ENCODE measurements around the gene FCHSD2.

FCHSD2 gene

GRCh38 chr11:72885749-72886609 is 256.1 kb downstream of the FCHSD2 start:
- no peak overlapping the region for H3K4me3 ChIP-seq (ENCODE audit: low read depth, low read length)
- no peak for DNase-seq (ENCODE audit: low read depth)
- TF ChIP-seq MYC (IDR thresholded peaks at IDR 0.05; ENCODE audit: low read depth, low read length) (no peak), CTCF (IDR thresholded peaks at IDR 0.05; ENCODE audit: low read depth, low read length) (no peak), POLR2A (IDR thresholded peaks at IDR 0.05; ENCODE audit: extremely low read depth, insufficient read length) (no peak)
- TF ChIP-seq, protein P1, sequence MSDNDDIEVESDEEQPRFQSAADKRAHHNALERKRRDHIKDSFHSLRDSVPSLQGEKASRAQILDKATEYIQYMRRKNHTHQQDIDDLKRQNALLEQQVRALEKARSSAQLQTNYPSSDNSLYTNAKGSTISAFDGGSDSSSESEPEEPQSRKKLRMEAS (IDR thresholded peaks at IDR 0.05; ENCODE audit: low read depth, low read length), result no peak

DNA sequence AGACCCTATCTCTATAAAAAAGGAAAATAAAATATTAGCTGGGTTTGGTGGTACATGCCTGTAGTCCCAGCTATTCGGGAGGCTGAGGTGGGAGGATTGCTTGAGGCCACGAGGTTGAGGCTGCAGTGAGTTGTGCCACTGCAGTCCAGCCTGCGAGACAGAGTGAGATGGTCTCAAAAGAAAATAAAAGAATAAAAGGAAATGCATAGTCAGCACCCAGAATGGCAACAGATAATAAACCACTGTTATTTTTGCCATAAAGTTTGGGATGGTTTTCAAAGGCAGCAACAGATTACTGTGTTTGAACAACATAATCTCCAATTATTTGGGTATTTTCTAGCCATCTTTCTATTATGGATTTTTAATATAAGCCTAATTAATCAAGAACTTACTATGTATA is 266.0 kb downstream of the FCHSD2 start:
- TF ChIP-seq MYC (IDR thresholded peaks at IDR 0.05; ENCODE audit: low read depth, low read length) (no peak), POLR2A (IDR thresholded peaks at IDR 0.05; ENCODE audit: extremely low read depth, insufficient read length) (no peak), CTCF (IDR thresholded peaks at IDR 0.05; ENCODE audit: low read depth, low read length) (no peak)
- TF ChIP-seq, protein P1 (IDR thresholded peaks at IDR 0.05; ENCODE audit: low read depth, low read length), result no peak
- no peak for DNase-seq (ENCODE audit: low read depth)

DNA sequence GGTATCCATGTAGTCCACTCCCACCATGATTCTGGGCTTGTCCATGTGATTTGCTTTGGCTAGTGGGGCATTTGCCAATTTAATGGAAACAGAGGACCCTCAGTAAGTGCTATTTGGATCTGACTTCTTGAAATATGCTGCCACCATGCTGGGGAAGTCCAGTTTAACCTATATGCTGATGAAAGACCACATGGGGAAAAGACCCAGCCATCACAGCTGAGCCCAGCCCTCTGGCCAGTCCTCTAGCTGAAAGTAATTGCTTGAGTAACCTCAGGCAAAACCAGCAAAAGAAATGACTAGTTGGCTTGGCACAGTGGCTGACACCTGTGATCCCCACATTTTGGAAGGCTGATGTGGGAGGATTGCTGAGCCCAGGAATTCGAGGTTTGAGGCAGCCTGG is 266.4 kb downstream of the FCHSD2 start:
- no peak overlapping the region for H3K4me3 ChIP-seq (ENCODE audit: low read depth, low read length)
- no peak for DNase-seq (ENCODE audit: low read depth)
- TF ChIP-seq POLR2A (IDR thresholded peaks at IDR 0.05; ENCODE audit: extremely low read depth, insufficient read length), result no peak
- TF ChIP-seq, protein P1 (IDR thresholded peaks at IDR 0.05; ENCODE audit: low read depth, low read length), result no peak
- TF ChIP-seq CTCF (IDR thresholded peaks at IDR 0.05; ENCODE audit: low read depth, low read length), result no peak
- no peak for TF ChIP-seq MYC (IDR thresholded peaks at IDR 0.05; ENCODE audit: low read depth, low read length)

More for the DNA sequence above, 266.0 kb downstream of the FCHSD2 start:
- no peak overlapping the region for H3K4me3 ChIP-seq (ENCODE audit: low read depth, low read length)

- TF ChIP-seq, protein P1 (IDR thresholded peaks at IDR 0.05; ENCODE audit: low read depth, low read length), result no peak
- TF ChIP-seq CTCF (IDR thresholded peaks at IDR 0.05; ENCODE audit: low read depth, low read length) (no peak), POLR2A (IDR thresholded peaks at IDR 0.05; ENCODE audit: extremely low read depth, insufficient read length) (no peak), MYC (IDR thresholded peaks at IDR 0.05; ENCODE audit: low read depth, low read length) (no peak)
- no peak overlapping the region for H3K4me3 ChIP-seq (ENCODE audit: low read depth, low read length)
- DNase-seq (ENCODE audit: low read depth), result no peak
Measured at GRCh38 chr11:72872012-72872411, 270.1 kb downstream of the FCHSD2 start.

GRCh38 chr11:72871119-72871518 is 271.0 kb downstream of the FCHSD2 start:
- TF ChIP-seq MYC (IDR thresholded peaks at IDR 0.05; ENCODE audit: low read depth, low read length), result no peak
- TF ChIP-seq, protein P1 (IDR thresholded peaks at IDR 0.05; ENCODE audit: low read depth, low read length), result no peak
- no peak for TF ChIP-seq CTCF (IDR thresholded peaks at IDR 0.05; ENCODE audit: low read depth, low read length)
- no peak overlapping the region for H3K4me3 ChIP-seq (ENCODE audit: low read depth, low read length)
- no peak for DNase-seq (ENCODE audit: low read depth)

All from NB4 (cell line).